Measurements from ENCODE around the gene STX8. TPM values are rescaled to one million over a fixed set of nuclear protein-coding genes. Genes with fewer than 3 reads are reported as not detected.
"Not testable (repeated sequence)": the region's sequence is repeated elsewhere in the genome, so short reads cannot be mapped to it uniquely, and the experiment has no call there.

The STX8 gene
- total RNA-seq, 1 donor from 2014 or later = 31.2 TPM

GRCh38 chr17:9568004-9568403 lies 7.6 kb downstream of the STX8 start:
- H3K36me3 ChIP-seq = peaks cover 0 to 23% of the 10 kb centered on the region in 2 donors
- intact Hi-C loops (cut with DNase I) = no loop called here
- TF ChIP-seq POLR2A (IDR thresholded peaks at IDR 0.05) = no peak
- no peak for TF ChIP-seq POLR2AphosphoS5 (IDR thresholded peaks at IDR 0.05; ENCODE audit: insufficient read depth in 1 of 2, low read depth in 1 of 2)
- TF ChIP-seq CTCF (IDR thresholded peaks at IDR 0.05) = no peak
- H3K4me1 ChIP-seq = peaks cover 9% of the 10 kb centered on the region
- no peak overlapping the region for H3K4me3 ChIP-seq
- H3K9me3 ChIP-seq = no peaks in the 10 kb centered on the region
- DNase-seq (ENCODE audit: extremely low spot score in 2 of 2) = no peak
- H3K27ac ChIP-seq = no peak overlapping the region
- H3K27me3 ChIP-seq = no peaks in the 10 kb centered on the region

GRCh38 chr17:9566739-9567138 lies 8.9 kb downstream of the STX8 start:
- H3K9me3 ChIP-seq; DNase-seq (ENCODE audit: extremely low spot score in 2 of 2); intact Hi-C loops (cut with DNase I); H3K4me3 ChIP-seq; H3K27me3 ChIP-seq; H3K27ac ChIP-seq; H3K4me1 ChIP-seq: not testable (repeated sequence)
- peaks cover 0 to 23% of the 10 kb centered on the region in 2 donors for H3K36me3 ChIP-seq

DNA sequence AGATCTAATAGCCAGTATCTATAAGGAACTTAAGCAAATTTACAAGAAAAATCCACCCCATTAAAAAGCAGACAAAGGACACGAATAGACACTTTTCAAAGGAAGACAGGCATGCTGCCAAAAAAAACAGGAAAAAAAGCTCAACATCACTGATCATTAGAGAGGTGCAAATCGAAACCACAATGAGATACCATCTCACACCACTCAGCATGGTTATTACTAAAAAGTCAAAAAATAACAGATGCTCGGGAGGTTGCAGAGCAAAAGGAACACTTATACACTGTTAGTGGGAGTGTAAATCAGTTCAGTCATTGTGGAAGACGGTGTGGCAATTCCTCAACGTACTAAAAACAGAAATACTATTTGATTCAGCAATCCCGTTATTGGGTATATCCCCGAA lies 9.6 kb downstream of the STX8 start:
- Histone ChIP-seq H3K9me3 (no peaks in the 10 kb centered on the region), H3K27ac (no peak overlapping the region), H3K4me1 (peaks cover 9% of the 10 kb centered on the region), H3K27me3 (no peaks in the 10 kb centered on the region), H3K36me3 (peaks cover 0 to 23% of the 10 kb centered on the region in 2 donors), H3K4me3 (no peak overlapping the region)
- TF ChIP-seq POLR2AphosphoS5 (IDR thresholded peaks at IDR 0.05; ENCODE audit: insufficient read depth in 1 of 2, low read depth in 1 of 2) (no peak), POLR2A (IDR thresholded peaks at IDR 0.05) (no peak), CTCF (IDR thresholded peaks at IDR 0.05) (no peak)
- intact Hi-C loops (cut with DNase I) = no loop called here
- no peak for DNase-seq (ENCODE audit: extremely low spot score in 2 of 2)

DNA sequence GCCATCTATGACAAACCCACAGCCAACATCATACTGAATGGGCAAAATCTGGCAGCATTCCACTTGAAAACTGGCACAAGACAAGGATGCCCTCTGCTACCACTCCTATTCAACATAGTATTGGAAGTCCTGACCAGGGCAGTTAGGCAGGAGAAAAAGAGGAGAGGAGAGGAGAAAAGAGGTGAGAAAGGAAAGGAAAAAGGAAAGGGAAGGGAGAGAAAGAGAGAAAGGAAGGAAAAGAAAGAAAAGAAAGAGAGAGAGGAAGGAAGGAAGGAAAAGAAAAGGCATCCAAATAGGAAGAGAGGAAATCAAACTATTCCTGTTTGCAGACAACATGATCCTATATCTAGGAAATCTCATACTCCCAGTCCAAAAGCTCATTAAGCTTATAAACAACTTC lies 11.5 kb downstream of the STX8 start:
- Histone ChIP-seq H3K4me1 (peaks cover 9% of the 10 kb centered on the region), H3K4me3 (no peak overlapping the region), H3K36me3 (peaks cover 0 to 19% of the 10 kb centered on the region in 2 donors), H3K27me3 (no peaks in the 10 kb centered on the region), H3K9me3 (no peaks in the 10 kb centered on the region), H3K27ac (no peak overlapping the region)
- TF ChIP-seq POLR2A (IDR thresholded peaks at IDR 0.05) (no peak), CTCF (IDR thresholded peaks at IDR 0.05) (no peak), POLR2AphosphoS5 (IDR thresholded peaks at IDR 0.05; ENCODE audit: insufficient read depth in 1 of 2, low read depth in 1 of 2) (no peak)
- intact Hi-C loops (cut with DNase I) = no loop called here
- DNase-seq (ENCODE audit: extremely low spot score in 2 of 2) = no peak

GRCh38 chr17:9557857-9558256 lies 17.8 kb downstream of the STX8 start:
- Histone ChIP-seq H3K36me3 (no peaks in the 10 kb centered on the region), H3K9me3 (no peaks in the 10 kb centered on the region), H3K4me1 (no peaks in the 10 kb centered on the region), H3K27ac (no peak overlapping the region), H3K27me3 (no peaks in the 10 kb centered on the region), H3K4me3 (no peak overlapping the region)
- intact Hi-C loops (cut with DNase I) = no loop called here
- no peak for DNase-seq (ENCODE audit: extremely low spot score in 2 of 2)
- TF ChIP-seq POLR2AphosphoS5 (IDR thresholded peaks at IDR 0.05; ENCODE audit: insufficient read depth in 1 of 2, low read depth in 1 of 2) (no peak), POLR2A (IDR thresholded peaks at IDR 0.05) (no peak), CTCF (IDR thresholded peaks at IDR 0.05) (no peak)

All from vagina (tissue), 2 donors.